ENCODE measurements around the gene GADD45A.

The GADD45A gene

GRCh38 chr1:67722292-67722944 is 37.4 kb downstream of the GADD45A start:
- no peaks in the 10 kb centered on the region for H3K79me2 ChIP-seq (ENCODE audit: insufficient read depth, low read length)
- no peak overlapping the region for H3K4me2 ChIP-seq (ENCODE audit: low read depth, low read length, poor library complexity, severe bottlenecking)
- no peak for TF ChIP-seq CTCF (IDR thresholded peaks at IDR 0.05; ENCODE audit: insufficient read depth, low read length, poor library complexity, severe bottlenecking)
- no peak for TF ChIP-seq EZH2phosphoT487 (conservative IDR thresholded peaks at IDR 0.05; ENCODE audit: low read length)
- H3K27me3 ChIP-seq (ENCODE audit: low read length) = no peaks in the 10 kb centered on the region
- no peaks in the 10 kb centered on the region for H4K20me1 ChIP-seq (ENCODE audit: low read depth, low read length)
- H3F3A ChIP-seq (ENCODE audit: insufficient read depth) = no peaks in the 10 kb centered on the region
- no peaks in the 10 kb centered on the region for H3K36me3 ChIP-seq (ENCODE audit: low read length)
- H3K27ac ChIP-seq (ENCODE audit: low read depth, low read length) = no peak overlapping the region
- no peak overlapping the region for H3K9ac ChIP-seq (ENCODE audit: low read length)
- H3K9me2 ChIP-seq (replicated peaks; ENCODE audit: insufficient read depth, low read length) = no peaks in the 10 kb centered on the region
- no peak overlapping the region for H3K4me3 ChIP-seq (ENCODE audit: insufficient read depth, low read length, poor library complexity, severe bottlenecking)
- no peaks in the 10 kb centered on the region for H3K9me3 ChIP-seq (ENCODE audit: insufficient read depth, low read length)
- no peak overlapping the region for H2AFZ ChIP-seq (ENCODE audit: low read depth, low read length, severe bottlenecking)

DNA sequence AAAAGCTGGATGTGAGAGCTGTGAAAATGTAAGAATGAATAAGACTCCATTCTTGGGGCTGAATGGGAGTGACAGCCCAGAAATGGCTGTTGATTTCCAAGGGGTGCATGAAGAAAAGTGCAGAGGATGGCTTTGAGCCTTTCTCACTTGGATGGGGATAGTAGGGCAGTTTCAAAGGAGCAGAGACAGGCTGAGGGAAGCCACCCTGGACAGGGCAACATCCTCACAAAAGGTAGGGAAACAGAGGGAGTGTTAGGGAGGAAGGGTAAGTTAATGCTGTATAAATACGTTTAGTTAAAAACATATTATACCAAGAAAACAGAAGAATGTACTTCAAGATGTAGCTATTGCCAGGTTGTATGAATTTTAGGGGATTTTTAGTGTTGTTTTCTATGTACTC is 38.1 kb downstream of the GADD45A start:
- Histone ChIP-seq H3K9me2 (replicated peaks; ENCODE audit: insufficient read depth, low read length) (no peaks in the 10 kb centered on the region), H3K27me3 (ENCODE audit: low read length) (no peaks in the 10 kb centered on the region), H3K27ac (ENCODE audit: low read depth, low read length) (no peak overlapping the region), H3F3A (ENCODE audit: insufficient read depth) (no peaks in the 10 kb centered on the region), H3K79me2 (ENCODE audit: insufficient read depth, low read length) (no peaks in the 10 kb centered on the region), H3K9me3 (ENCODE audit: insufficient read depth, low read length) (no peaks in the 10 kb centered on the region), H3K4me2 (ENCODE audit: low read depth, low read length, poor library complexity, severe bottlenecking) (no peak overlapping the region), H4K20me1 (ENCODE audit: low read depth, low read length) (no peaks in the 10 kb centered on the region), H3K4me3 (ENCODE audit: insufficient read depth, low read length, poor library complexity, severe bottlenecking) (no peak overlapping the region), H3K36me3 (ENCODE audit: low read length) (no peaks in the 10 kb centered on the region), H3K9ac (ENCODE audit: low read length) (no peak overlapping the region), H2AFZ (ENCODE audit: low read depth, low read length, severe bottlenecking) (no peak overlapping the region)
- TF ChIP-seq CTCF (IDR thresholded peaks at IDR 0.05; ENCODE audit: insufficient read depth, low read length, poor library complexity, severe bottlenecking) (no peak), EZH2phosphoT487 (conservative IDR thresholded peaks at IDR 0.05; ENCODE audit: low read length) (no peak)

DNA sequence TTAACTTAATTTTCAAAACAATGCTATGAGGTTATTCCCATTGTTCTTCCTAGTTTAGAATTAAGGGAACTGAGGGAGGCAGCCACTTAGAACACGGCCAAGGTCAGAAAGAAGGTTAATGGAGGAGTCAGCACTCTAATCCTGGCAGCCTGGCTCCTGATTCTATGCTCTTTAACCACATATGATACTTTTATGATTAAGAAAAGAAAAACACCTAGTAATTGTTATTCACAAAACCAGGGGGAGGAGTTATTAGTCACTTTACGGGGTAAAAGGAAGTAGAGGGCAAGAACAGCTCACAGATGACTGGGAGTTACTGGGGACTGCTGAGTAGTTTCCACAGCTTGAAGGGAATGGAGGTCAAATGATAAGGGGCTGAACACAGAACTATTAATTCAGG is 38.6 kb downstream of the GADD45A start:
- no peak for TF ChIP-seq EZH2phosphoT487 (conservative IDR thresholded peaks at IDR 0.05; ENCODE audit: low read length)
- TF ChIP-seq CTCF (IDR thresholded peaks at IDR 0.05; ENCODE audit: insufficient read depth, low read length, poor library complexity, severe bottlenecking) = no peak
- Histone ChIP-seq H3K79me2 (ENCODE audit: insufficient read depth, low read length) (no peaks in the 10 kb centered on the region), H4K20me1 (ENCODE audit: low read depth, low read length) (no peaks in the 10 kb centered on the region), H3K9me3 (ENCODE audit: insufficient read depth, low read length) (no peaks in the 10 kb centered on the region), H3K4me2 (ENCODE audit: low read depth, low read length, poor library complexity, severe bottlenecking) (no peak overlapping the region), H3K27me3 (ENCODE audit: low read length) (no peaks in the 10 kb centered on the region), H3K27ac (ENCODE audit: low read depth, low read length) (no peak overlapping the region), H3K9ac (ENCODE audit: low read length) (no peak overlapping the region), H3K4me3 (ENCODE audit: insufficient read depth, low read length, poor library complexity, severe bottlenecking) (no peak overlapping the region), H3F3A (ENCODE audit: insufficient read depth) (no peaks in the 10 kb centered on the region), H2AFZ (ENCODE audit: low read depth, low read length, severe bottlenecking) (no peak overlapping the region), H3K9me2 (replicated peaks; ENCODE audit: insufficient read depth, low read length) (no peaks in the 10 kb centered on the region), H3K36me3 (ENCODE audit: low read length) (no peaks in the 10 kb centered on the region)

All from SU-DHL-6 (cell line).